ENCODE data around the gene PRKAG2. TPM values are rescaled to one million over a fixed set of nuclear protein-coding genes. Genes with fewer than 3 reads are reported as not detected.

Gene PRKAG2
- total RNA-seq, 1 donor from 2014 or later: 15.7 TPM

DNA sequence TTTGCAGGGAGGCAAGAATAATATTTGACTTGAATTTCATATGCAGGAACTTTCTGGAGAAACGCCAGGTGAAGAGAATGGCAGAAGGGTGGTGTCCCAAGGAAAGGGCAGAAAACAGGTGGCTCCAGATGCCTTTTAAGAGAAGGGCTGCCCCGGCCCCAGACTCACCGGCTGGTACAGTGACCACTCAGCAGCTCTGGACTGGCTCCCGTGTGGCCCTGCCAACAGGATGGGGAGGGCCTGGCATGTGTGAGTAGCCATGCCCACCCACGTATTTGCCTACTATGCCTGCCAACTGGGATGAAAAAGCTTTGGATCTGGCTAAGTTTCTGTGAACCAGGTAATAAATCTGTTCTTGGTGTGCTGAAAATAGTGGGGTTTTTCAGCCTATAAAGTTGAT lies 159.5 kb downstream of the PRKAG2 start:
- DNase-seq (ENCODE audit: low spot score in 2 of 2, unreplicated experiment in 2 of 2): no peak
- Mint-ChIP-seq H3K27me3 (ENCODE audit: low read depth) (no peaks in the 10 kb centered on the region), H3K4me3 (no peak overlapping the region), H3K27ac (no peak overlapping the region), H3K9me3 (no peaks in the 10 kb centered on the region), H3K4me1 (no peaks in the 10 kb centered on the region), H3K36me3 (no peaks in the 10 kb centered on the region)
- TF ChIP-seq, protein P1, sequence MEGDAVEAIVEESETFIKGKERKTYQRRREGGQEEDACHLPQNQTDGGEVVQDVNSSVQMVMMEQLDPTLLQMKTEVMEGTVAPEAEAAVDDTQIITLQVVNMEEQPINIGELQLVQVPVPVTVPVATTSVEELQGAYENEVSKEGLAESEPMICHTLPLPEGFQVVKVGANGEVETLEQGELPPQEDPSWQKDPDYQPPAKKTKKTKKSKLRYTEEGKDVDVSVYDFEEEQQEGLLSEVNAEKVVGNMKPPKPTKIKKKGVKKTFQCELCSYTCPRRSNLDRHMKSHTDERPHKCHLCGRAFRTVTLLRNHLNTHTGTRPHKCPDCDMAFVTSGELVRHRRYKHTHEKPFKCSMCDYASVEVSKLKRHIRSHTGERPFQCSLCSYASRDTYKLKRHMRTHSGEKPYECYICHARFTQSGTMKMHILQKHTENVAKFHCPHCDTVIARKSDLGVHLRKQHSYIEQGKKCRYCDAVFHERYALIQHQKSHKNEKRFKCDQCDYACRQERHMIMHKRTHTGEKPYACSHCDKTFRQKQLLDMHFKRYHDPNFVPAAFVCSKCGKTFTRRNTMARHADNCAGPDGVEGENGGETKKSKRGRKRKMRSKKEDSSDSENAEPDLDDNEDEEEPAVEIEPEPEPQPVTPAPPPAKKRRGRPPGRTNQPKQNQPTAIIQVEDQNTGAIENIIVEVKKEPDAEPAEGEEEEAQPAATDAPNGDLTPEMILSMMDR (IDR thresholded peaks at IDR 0.05; ENCODE audit: unreplicated experiment): no peak

DNA sequence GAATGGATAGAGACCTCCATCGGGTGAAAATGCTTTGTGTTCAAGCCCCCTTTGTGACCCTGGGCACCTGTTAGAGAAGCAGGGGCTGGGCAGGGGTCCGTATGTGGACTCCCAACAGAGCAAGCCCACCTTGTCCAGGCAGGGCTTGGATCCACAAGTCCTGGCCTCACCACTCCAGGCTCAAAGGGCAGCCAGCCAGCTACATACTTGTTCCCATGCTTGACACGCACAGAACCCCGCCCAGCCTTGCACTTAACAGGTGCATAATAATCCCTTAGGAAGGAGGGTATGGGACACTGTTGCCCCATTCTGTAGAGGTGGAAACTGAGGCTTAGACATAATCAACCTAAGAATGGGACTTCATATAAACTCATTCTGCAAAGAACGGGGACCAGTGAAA lies 160.6 kb downstream of the PRKAG2 start:
- Mint-ChIP-seq H3K36me3 (no peaks in the 10 kb centered on the region), H3K9me3 (no peaks in the 10 kb centered on the region), H3K4me3 (no peak overlapping the region), H3K4me1 (no peaks in the 10 kb centered on the region), H3K27ac (no peak overlapping the region), H3K27me3 (ENCODE audit: low read depth) (no peaks in the 10 kb centered on the region)
- DNase-seq (ENCODE audit: low spot score in 2 of 2, unreplicated experiment in 2 of 2): no peak
- TF ChIP-seq, protein P1 (IDR thresholded peaks at IDR 0.05; ENCODE audit: unreplicated experiment): no peak

DNA sequence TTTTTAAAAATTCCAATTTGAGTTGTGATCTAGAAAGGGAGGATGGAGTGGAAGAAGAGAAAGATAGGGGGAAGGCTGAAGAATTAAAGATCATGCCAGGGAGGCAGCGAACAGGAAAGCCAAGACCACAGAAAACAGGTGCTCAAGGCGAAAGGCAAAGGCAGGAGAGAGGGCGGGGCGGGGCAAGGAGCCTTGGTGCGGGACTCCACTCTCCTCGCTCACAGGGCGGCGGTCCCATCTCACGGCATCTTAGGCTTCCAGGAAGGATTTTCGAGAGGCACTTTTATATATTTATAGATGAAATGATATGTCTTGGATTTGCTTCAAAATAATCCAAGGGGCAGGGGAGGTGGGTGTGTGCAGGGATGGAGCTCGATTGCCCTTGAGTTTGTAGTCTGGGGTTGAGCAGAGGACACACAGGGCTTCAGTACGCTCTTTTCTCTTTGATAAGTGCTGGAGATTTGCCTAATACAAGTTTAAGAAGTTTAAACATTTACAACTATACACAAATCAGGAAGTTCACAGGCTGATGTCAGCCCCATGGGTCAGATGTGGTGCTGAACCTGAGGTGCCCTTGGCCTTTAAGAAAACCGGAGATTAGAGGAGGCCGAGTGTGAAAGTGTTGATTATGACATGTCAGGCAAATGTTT lies 161.1 kb downstream of the PRKAG2 start:
- Mint-ChIP-seq H3K27ac (no peak overlapping the region), H3K4me3 (no peak overlapping the region), H3K4me1 (no peaks in the 10 kb centered on the region), H3K27me3 (ENCODE audit: low read depth) (no peaks in the 10 kb centered on the region), H3K36me3 (no peaks in the 10 kb centered on the region), H3K9me3 (no peaks in the 10 kb centered on the region)
- TF ChIP-seq, protein P1 (IDR thresholded peaks at IDR 0.05; ENCODE audit: unreplicated experiment): no peak
- DNase-seq (ENCODE audit: low spot score in 2 of 2, unreplicated experiment in 2 of 2): no peak

DNA sequence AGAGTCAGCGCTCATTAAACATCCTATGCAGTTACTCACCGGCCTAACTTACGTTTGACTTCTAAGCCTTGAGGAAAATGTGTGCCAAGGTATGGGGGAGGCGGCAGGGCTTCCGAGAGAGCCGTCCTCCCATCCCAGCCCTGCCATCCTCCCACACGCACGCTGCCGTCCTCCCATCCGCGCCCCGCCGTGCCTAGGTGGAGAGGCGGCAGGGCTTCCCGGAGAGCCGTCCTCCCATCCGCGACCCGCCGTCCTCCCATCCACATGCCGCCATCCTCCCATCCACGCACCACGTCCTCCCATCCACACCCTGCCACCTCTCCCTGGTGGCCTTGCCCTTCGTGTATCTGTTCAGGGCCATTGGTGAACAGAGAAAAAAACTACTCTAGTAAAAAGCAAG lies 162.7 kb downstream of the PRKAG2 start:
- DNase-seq (ENCODE audit: low spot score in 2 of 2, unreplicated experiment in 2 of 2): no peak
- Mint-ChIP-seq H3K4me1 (no peaks in the 10 kb centered on the region), H3K4me3 (no peak overlapping the region), H3K9me3 (no peaks in the 10 kb centered on the region), H3K27me3 (ENCODE audit: low read depth) (no peaks in the 10 kb centered on the region), H3K36me3 (no peaks in the 10 kb centered on the region), H3K27ac (no peak overlapping the region)
- TF ChIP-seq, protein P1 (IDR thresholded peaks at IDR 0.05; ENCODE audit: unreplicated experiment): no peak

DNA sequence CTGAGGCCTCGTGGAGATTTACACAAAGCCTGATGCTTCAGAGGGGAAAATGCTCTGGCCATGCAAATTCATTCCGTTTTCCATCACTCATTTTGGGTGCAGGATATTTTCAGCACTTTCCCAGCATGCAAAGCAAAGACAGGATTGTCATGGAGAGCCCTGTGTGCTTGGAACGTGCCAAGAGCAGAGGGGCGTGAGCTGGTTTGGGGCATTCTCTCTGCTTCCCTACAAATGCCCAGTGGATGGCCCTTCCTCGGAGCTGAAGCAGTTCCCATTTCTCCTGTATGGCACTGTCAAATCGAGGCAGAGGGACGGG lies 164.1 kb downstream of the PRKAG2 start:
- no peak overlapping the region for H3K27ac Mint-ChIP-seq
- TF ChIP-seq, protein P1 (IDR thresholded peaks at IDR 0.05; ENCODE audit: unreplicated experiment): no peak
- H3K36me3 Mint-ChIP-seq: no peaks in the 10 kb centered on the region
- no peaks in the 10 kb centered on the region for H3K9me3 Mint-ChIP-seq
- H3K4me3 Mint-ChIP-seq: no peak overlapping the region
- H3K27me3 Mint-ChIP-seq (ENCODE audit: low read depth): no peaks in the 10 kb centered on the region
- DNase-seq (ENCODE audit: low spot score in 2 of 2, unreplicated experiment in 2 of 2): no peak
- no peaks in the 10 kb centered on the region for H3K4me1 Mint-ChIP-seq
